ENCODE measurements around the gene MAB21L1.

Gene MAB21L1

DNA sequence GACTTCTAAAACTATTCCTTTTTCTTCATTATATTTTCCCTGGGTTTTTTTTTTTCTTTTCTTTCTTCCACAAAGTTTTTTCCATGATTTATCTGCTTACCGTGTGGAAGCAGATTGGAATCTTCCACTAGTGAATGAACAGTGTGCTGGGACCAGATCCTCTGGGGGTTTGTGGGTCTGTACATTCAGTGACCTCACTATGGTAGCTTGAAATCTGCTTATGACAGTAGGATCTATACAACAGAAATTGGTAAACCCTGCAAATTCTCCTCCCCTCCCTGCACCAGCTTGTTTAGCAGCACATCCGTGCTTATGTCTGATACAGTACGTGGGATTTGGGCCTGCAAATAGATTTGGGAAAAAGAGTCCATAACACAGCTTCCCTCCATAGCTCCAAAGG is 26.0 kb upstream of the MAB21L1 start:
- no peak for DNase-seq (ENCODE audit: extremely low read depth, low read depth)
- TF ChIP-seq, protein P1, sequence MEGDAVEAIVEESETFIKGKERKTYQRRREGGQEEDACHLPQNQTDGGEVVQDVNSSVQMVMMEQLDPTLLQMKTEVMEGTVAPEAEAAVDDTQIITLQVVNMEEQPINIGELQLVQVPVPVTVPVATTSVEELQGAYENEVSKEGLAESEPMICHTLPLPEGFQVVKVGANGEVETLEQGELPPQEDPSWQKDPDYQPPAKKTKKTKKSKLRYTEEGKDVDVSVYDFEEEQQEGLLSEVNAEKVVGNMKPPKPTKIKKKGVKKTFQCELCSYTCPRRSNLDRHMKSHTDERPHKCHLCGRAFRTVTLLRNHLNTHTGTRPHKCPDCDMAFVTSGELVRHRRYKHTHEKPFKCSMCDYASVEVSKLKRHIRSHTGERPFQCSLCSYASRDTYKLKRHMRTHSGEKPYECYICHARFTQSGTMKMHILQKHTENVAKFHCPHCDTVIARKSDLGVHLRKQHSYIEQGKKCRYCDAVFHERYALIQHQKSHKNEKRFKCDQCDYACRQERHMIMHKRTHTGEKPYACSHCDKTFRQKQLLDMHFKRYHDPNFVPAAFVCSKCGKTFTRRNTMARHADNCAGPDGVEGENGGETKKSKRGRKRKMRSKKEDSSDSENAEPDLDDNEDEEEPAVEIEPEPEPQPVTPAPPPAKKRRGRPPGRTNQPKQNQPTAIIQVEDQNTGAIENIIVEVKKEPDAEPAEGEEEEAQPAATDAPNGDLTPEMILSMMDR (IDR thresholded peaks at IDR 0.05; ENCODE audit: low read depth, low read length) = no peak

DNA sequence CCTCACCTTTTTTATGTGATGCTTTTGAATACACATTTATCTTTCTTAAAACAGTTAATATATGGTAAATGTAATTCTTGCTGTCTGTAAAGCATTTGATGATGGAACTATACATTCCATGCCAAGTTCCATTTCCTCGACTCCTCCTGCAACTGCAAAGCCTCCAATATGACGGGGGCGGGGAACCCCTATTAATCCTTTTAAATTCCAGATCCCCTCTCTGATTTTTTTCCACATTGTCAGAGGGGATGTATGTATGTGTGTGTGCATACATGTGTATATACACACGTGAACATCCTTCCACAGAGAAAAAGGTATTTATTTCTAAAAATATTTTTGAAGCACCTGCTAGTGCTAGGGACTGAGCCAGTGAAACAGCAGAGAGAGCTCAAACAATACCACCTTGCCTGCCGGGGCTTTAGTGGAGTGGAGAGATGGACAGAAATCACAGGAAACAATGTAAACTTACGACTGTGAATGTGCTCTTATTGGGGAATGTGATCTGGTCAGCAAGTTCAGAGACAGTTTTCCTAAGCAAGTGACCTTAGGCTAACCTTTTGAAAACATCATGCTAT is 25.3 kb upstream of the MAB21L1 start:
- no peak for DNase-seq (ENCODE audit: extremely low read depth, low read depth)
- TF ChIP-seq, protein P1 (IDR thresholded peaks at IDR 0.05; ENCODE audit: low read depth, low read length) = no peak

DNA sequence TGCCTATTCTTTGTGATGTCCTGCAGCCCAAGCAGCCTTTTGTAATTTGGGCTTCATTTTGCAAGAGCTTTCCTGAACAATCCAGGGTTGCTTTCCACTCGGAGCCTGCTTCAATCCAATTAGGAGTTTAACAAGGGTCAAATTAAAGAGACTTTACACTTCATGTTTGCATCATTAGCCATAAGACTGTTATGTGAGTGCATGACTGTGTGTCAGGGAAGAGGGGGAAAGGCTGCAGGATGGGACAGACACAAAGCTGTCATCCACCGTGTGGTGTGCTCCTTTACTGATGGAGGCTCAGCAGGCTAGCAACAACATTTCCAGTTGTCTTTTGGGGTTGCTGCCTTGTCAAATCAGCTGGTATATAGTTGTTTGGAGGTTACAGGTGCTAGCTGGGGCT is 23.7 kb upstream of the MAB21L1 start:
- TF ChIP-seq, protein P1 (IDR thresholded peaks at IDR 0.05; ENCODE audit: low read depth, low read length) = no peak

DNA sequence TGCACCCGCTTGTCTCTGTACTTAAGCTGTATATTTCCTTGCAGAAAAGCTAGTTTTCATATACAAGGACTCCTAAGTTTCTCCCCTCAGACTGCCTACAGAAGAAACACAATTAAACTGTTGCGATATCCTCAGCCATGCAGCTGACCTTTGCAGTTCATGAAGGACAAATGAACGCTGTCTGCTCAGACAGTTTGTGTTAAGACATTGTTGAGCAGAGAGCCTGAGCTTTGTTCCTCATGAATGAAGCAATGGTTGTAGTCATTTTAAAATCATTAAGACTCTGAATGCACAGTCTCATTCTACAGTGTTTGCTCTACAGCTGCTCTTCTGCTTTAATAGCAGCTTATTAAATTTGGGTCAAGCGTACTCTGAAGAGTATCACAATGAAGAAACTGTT is 23.2 kb upstream of the MAB21L1 start:
- TF ChIP-seq, protein P1 (IDR thresholded peaks at IDR 0.05; ENCODE audit: low read depth, low read length) = no peak

More for the DNA sequence above, 23.7 kb upstream of the MAB21L1 start:
- DNase-seq (ENCODE audit: extremely low read depth, low read depth) = no peak

DNA sequence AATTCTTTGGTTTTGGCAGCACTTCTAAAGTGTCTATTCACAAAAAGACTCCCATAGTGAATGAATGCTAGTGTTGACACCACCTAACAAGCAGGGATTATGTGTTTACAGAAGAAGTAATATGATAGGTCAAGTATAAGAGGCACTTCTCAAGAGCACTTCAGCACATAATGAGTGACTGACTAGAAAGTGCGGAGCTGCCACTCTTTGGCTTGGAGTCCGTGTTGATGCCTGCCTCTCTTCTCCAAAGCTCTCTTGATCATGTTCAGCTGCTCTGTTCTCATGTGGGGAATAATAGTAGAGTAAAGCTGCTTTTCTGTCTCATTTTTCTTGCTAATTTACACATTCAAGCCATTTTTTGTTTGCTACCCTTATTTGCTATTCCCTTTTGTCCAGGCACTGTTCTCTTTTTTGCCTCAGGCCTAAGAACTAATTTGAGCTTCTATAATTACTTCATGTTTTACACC is 22.7 kb upstream of the MAB21L1 start:
- TF ChIP-seq, protein P1 (IDR thresholded peaks at IDR 0.05; ENCODE audit: low read depth, low read length) = no peak
- DNase-seq (ENCODE audit: extremely low read depth, low read depth) = no peak

More for the DNA sequence above, 23.2 kb upstream of the MAB21L1 start:
- DNase-seq (ENCODE audit: extremely low read depth, low read depth) = no peak

DNA sequence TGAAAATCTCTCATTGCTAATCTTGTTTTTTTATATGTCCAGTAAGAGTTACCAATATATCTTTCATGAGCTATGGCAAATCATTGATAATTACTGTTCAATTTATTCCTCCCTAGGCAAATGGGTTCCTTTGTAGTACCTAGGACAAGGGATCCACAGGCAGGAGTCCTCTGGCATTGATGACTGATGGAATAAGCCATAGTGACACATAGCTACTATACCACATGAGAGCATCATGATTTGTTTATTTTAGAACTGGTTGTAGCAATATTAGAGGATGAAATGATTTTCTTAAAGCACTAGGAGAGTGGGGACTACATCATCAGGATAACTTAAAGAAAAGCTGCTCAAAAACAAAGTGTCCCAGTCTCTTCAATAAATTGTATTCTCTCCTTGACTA is 21.7 kb upstream of the MAB21L1 start:
- TF ChIP-seq, protein P1 (IDR thresholded peaks at IDR 0.05; ENCODE audit: low read depth, low read length) = no peak
- DNase-seq (ENCODE audit: extremely low read depth, low read depth) = no peak

DNA sequence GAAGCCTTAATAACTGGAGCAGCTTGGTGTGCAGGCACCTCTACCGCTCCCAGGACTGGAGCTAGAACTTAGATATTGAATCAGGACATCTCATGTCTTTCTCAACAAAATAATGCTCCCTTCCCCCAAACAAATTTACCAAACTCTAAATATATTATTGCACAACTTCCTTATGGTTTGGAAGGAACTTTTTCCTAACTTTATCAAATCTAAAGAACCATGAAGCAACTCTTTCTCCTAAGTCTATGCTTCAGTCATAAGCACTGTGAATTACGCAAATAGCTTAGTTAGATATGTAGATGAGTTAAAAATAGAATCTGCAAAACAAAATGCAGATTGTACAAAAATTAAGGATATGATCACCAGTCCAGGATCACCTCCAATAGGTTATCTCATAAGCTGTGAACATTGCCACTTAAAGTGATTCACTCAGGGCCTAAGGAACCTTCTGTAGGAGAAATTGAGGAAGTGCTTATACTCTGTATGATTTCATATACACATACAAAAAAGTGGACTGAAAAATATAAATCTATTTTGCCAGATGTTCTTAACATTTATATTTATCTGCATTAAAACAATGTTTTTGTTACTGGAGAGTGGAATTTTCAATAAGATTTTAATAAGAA is 20.4 kb upstream of the MAB21L1 start:
- TF ChIP-seq, protein P1 (IDR thresholded peaks at IDR 0.05; ENCODE audit: low read depth, low read length) = no peak
- DNase-seq (ENCODE audit: extremely low read depth, low read depth) = no peak

Measured in AG09319 (cell line).